Measurements from ENCODE around the gene TNIK. TPM values are rescaled to one million over a fixed set of nuclear protein-coding genes. Genes with fewer than 3 reads are reported as not detected.

The TNIK gene
- total and polyA plus RNA-seq, 10 donors = 0.85 to 34.5 (median 14.1) TPM

DNA sequence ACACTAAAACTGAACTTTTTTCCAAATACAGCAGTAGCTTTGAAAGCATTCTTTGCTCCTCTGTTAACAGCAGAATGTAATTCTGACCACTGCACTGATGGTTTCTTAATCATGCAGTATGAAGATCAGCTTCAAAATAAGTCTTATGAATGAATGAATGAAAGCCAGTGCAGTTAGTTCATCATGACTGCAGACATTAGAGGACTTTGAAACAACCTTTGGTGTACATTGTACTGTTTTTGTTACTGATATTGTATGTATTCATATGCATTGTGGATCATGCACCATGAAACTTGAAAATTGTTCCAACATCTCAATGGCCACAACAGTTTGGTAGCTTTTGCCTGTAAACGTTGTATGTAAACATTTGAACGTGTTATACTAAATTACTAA lies 1.3 kb upstream of the TNIK start:
- Histone ChIP-seq H3K36me3 (no peaks in the 10 kb centered on the region), H3K9me3 (no peaks in the 10 kb centered on the region), H3K4me3 (peak overlapping the region; percentile 59 to 96 (median 74)), H3K27me3 (replicated peaks in 1 of 7) (peaks cover 0 to 70% (median 0%) of the 10 kb centered on the region in 7 donors), H3K27ac (peak overlapping the region in 3 of 8 donors; percentile 77 to 87 (median 77)), H3K4me1 (peaks cover 10 to 61% (median 37%) of the 10 kb centered on the region in 6 donors)
- 20 to 30% (median 26%) methylated on average over 2 of the region's 2 CpGs for WGBS, 5 donors
- TF ChIP-seq POLR2AphosphoS5 (IDR thresholded peaks at IDR 0.05) (no peak), CTCF (IDR thresholded peaks at IDR 0.05 in 8 of 11, conservative IDR thresholded peaks at IDR 0.05 in 3 of 11) (no peak), POLR2A (IDR thresholded peaks at IDR 0.05) (no peak)
- intact Hi-C loops (cut with DNase I; ENCODE audit: low total_unique reads) = loop anchor here (10.0 kb wide), 1 partner anchor 277 kb away; no protein-coding TSS in a partner anchor
- DNase-seq = no peak

- Histone ChIP-seq H3K9me3 (no peaks in the 10 kb centered on the region), H3K27ac (peak overlapping the region in 7 of 8 donors; percentile 19 to 87 (median 77)), H3K4me3 (peak overlapping the region; percentile 59 to 96 (median 74)), H3K4me1 (peaks cover 10 to 67% (median 37%) of the 10 kb centered on the region in 6 donors), H3K36me3 (no peaks in the 10 kb centered on the region), H3K27me3 (replicated peaks in 1 of 7) (peaks cover 0 to 70% (median 0%) of the 10 kb centered on the region in 7 donors)
- DNase-seq = peak; percentile 88
- intact Hi-C loops (cut with DNase I; ENCODE audit: low total_unique reads) = loop anchor here (10.0 kb wide), 1 partner anchor 276 kb away; no protein-coding TSS in a partner anchor
- TF ChIP-seq CTCF (IDR thresholded peaks at IDR 0.05 in 8 of 11, conservative IDR thresholded peaks at IDR 0.05 in 3 of 11) = peak in 4 of 11 experiments; percentile 3 to 49 (median 26)
- TF ChIP-seq POLR2A (IDR thresholded peaks at IDR 0.05) = no peak
- 0 to 2% (median 1%) methylated on average over 43 to 51 of the region's 51 CpGs for WGBS, 5 donors
These were observed 720 bp upstream of the TNIK start for GRCh38 chr3:171460725-171461524.

DNA sequence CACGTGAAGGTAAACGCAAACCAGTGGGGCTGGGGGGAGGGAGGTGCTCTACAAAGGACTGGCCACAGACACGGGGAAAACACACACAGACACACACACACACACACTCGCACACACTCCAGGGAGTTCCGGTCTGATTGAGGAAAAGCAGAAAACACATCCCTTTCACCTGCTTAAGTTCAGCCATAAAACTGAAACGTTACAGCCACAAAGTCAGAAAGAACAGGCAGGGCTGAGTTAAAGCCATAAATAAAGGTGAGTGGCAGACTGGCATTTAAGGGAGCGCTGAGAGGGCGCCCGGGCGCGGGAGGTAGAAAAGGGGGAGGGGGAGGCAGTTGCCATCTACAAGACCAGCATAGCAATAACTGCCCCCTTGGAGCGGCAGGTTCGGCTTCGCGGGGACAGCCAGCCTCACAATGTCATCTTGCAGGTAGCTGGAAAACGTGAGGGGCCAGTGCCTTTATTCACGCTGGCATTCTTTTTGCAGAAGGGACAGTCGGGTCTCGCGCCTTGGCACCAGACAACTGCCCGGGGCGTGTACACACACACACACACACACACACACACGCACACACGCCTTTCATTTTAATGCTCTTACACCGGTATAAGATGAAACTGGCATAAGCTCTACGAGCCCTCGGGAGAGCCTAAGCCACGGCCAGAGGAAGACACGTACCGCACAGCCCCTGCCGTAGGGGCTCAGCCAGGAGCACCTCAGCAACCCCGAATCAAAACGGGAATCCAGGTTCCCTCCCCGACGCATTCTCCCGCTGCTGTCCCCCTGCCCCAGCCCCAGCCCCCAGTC lies 866 bp downstream of the TNIK start:
- peaks cover 0 to 64% (median 0%) of the 10 kb centered on the region in 7 donors for H3K27me3 ChIP-seq (replicated peaks in 1 of 7)
- peaks cover 10 to 68% (median 37%) of the 10 kb centered on the region in 6 donors for H3K4me1 ChIP-seq
- intact Hi-C loops (cut with DNase I; ENCODE audit: low total_unique reads) = no loop called here
- H3K36me3 ChIP-seq = no peaks in the 10 kb centered on the region
- TF ChIP-seq CTCF (IDR thresholded peaks at IDR 0.05 in 8 of 11, conservative IDR thresholded peaks at IDR 0.05 in 3 of 11) = no peak
- 0 to 1% (median 1%) methylated on average over 34 to 36 of the region's 36 CpGs for WGBS, 5 donors
- peak overlapping the region in 7 of 8 donors; percentile 42 to 87 (median 77) for H3K27ac ChIP-seq
- DNase-seq = peak; percentile 81
- no peaks in the 10 kb centered on the region for H3K9me3 ChIP-seq
- H3K4me3 ChIP-seq = peak overlapping the region; percentile 59 to 96 (median 74)

GRCh38 chr3:171458864-171459136 lies 1.4 kb downstream of the TNIK start:
- no peak for DNase-seq
- Histone ChIP-seq H3K27me3 (replicated peaks in 1 of 7) (peaks cover 0 to 59% (median 0%) of the 10 kb centered on the region in 7 donors), H3K4me3 (peak overlapping the region; percentile 59 to 96 (median 74)), H3K9me3 (no peaks in the 10 kb centered on the region), H3K4me1 (peaks cover 10 to 68% (median 37%) of the 10 kb centered on the region in 6 donors), H3K27ac (peak overlapping the region in 6 of 8 donors; percentile 3 to 87 (median 76)), H3K36me3 (no peaks in the 10 kb centered on the region)
- intact Hi-C loops (cut with DNase I; ENCODE audit: low total_unique reads) = no loop called here
- TF ChIP-seq POLR2A (IDR thresholded peaks at IDR 0.05) = no peak
- no peak for TF ChIP-seq POLR2AphosphoS5 (IDR thresholded peaks at IDR 0.05)
- no peak for TF ChIP-seq CTCF (IDR thresholded peaks at IDR 0.05 in 8 of 11, conservative IDR thresholded peaks at IDR 0.05 in 3 of 11)
- WGBS, 5 donors = 0 to 2% (median 1%) methylated on average over 6 of the region's 6 CpGs
